ENCODE data around the gene C2CD3. TPM values are rescaled to one million over a fixed set of nuclear protein-coding genes. Genes with fewer than 3 reads are reported as not detected.

The C2CD3 gene
- polyA plus RNA-seq, 3 donors: 0.87 to 12.1 (median 2.9) TPM

DNA sequence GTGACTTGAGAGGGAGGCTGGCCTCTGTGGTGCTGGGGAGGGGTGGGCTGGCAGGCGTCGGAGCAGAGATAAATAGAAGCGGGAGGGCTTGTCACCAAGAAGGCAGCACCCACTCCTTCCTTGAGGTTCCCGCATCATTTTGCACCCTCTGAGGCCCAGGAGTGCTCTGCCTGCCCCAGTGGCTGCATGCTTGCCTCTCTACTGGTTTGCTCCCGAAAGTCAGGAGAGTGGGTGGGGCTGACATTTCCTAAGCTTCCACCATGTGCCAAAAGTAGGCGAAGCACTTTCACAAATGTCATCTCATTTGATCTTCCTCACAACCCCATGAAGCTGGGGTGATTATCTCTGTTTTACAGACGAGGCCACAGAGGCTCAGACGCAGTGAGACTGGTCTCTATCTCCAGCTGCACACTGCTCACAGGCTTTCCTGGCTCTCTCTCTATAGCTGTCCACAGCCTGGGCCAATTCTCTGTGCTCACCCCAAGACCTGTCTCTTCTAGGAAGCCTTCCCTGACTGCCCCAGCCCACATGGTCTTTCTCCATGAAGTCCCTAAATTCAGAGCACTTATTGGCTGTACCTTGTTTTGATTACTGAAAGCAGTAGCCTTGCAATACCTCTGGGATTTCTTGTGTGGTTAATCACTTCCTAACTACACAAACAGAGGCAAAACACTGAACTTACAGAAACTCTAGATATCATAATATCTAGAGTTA is 159.3 kb downstream of the C2CD3 start:
- Histone ChIP-seq H3K36me3 (replicated peaks in 1 of 2; ENCODE audit: control insufficient read depth in 1 of 2, insufficient read depth in 2 of 2, low read length in 2 of 2) (peaks cover 7 to 27% of the 10 kb centered on the region in 2 donors), H3K4me1 (ENCODE audit: control insufficient read depth in 1 of 2, insufficient read depth in 2 of 2, low read length in 2 of 2) (peaks cover 15 to 24% of the 10 kb centered on the region in 2 donors), H3K27me3 (ENCODE audit: control insufficient read depth in 2 of 2, insufficient read depth in 2 of 2, low read length in 2 of 2) (no peaks in the 10 kb centered on the region), H3K9me3 (replicated peaks in 1 of 2; ENCODE audit: control insufficient read depth in 1 of 2, insufficient read depth in 1 of 2, low read length in 2 of 2) (no peaks in the 10 kb centered on the region), H3K9ac (ENCODE audit: insufficient read depth, low read length, poor library complexity, severe bottlenecking) (no peak overlapping the region), H3K4me2 (replicated peaks; ENCODE audit: extremely low read depth, low read length, poor library complexity, severe bottlenecking) (no peak overlapping the region), H3K4me3 (replicated peaks in 1 of 3; ENCODE audit: low read depth in 2 of 3, low read length in 3 of 3) (no peak overlapping the region), H4K20me1 (ENCODE audit: insufficient read depth, low read length) (no peaks in the 10 kb centered on the region), H3K27ac (ENCODE audit: low read depth in 1 of 2, low read length in 2 of 2) (no peak overlapping the region), H3K79me2 (ENCODE audit: insufficient read depth, low read length) (no peaks in the 10 kb centered on the region), H2AFZ (ENCODE audit: insufficient read depth, low read depth, low read length, poor library complexity, severe bottlenecking) (no peak overlapping the region)
- Mint-ChIP-seq H3K4me3 (no peak overlapping the region), H3K27me3 (ENCODE audit: low read depth in 3 of 3) (peaks cover 0 to 2% (median 0%) of the 10 kb centered on the region in 3 donors), H3K9me3 (no peaks in the 10 kb centered on the region), H3K27ac (peak overlapping the region in 3 of 7 donors; percentile 8 to 68 (median 19)), H3K36me3 (peaks cover 29 to 50% of the 10 kb centered on the region in 2 donors), H3K4me1 (peaks cover 31% of the 10 kb centered on the region)
- WGBS (ENCODE audit: insufficient coverage): 97% methylated on average over 5 of the region's 8 CpGs
- no peak for TF ChIP-seq CTCF (IDR thresholded peaks at IDR 0.05)
- intact Hi-C loops (cut with micrococcal nuclease): no loop called here
- DNase-seq: no peak

GRCh38 chr11:74010306-74011300 is 160.2 kb downstream of the C2CD3 start:
- Mint-ChIP-seq H3K27ac (peak overlapping the region in 5 of 7 donors; percentile 55 to 80 (median 73)), H3K27me3 (ENCODE audit: low read depth in 3 of 3) (peaks cover 0 to 2% (median 0%) of the 10 kb centered on the region in 3 donors), H3K4me1 (peaks cover 30% of the 10 kb centered on the region), H3K36me3 (peaks cover 23 to 42% of the 10 kb centered on the region in 2 donors), H3K9me3 (no peaks in the 10 kb centered on the region), H3K4me3 (no peak overlapping the region)
- H3K79me2 ChIP-seq (ENCODE audit: insufficient read depth, low read length): no peaks in the 10 kb centered on the region
- intact Hi-C loops (cut with micrococcal nuclease): no loop called here
- WGBS (ENCODE audit: insufficient coverage): 89% methylated on average over 4 of the region's 9 CpGs
- no peak overlapping the region for H3K4me2 ChIP-seq (replicated peaks; ENCODE audit: extremely low read depth, low read length, poor library complexity, severe bottlenecking)
- peaks cover 15 to 21% of the 10 kb centered on the region in 2 donors for H3K4me1 ChIP-seq (ENCODE audit: control insufficient read depth in 1 of 2, insufficient read depth in 2 of 2, low read length in 2 of 2)
- no peaks in the 10 kb centered on the region for H3K9me3 ChIP-seq (replicated peaks in 1 of 2; ENCODE audit: control insufficient read depth in 1 of 2, insufficient read depth in 1 of 2, low read length in 2 of 2)
- peaks cover 4 to 19% of the 10 kb centered on the region in 2 donors for H3K36me3 ChIP-seq (replicated peaks in 1 of 2; ENCODE audit: control insufficient read depth in 1 of 2, insufficient read depth in 2 of 2, low read length in 2 of 2)
- no peak overlapping the region for H2AFZ ChIP-seq (ENCODE audit: insufficient read depth, low read depth, low read length, poor library complexity, severe bottlenecking)
- no peak for DNase-seq
- TF ChIP-seq CTCF (IDR thresholded peaks at IDR 0.05): no peak
- no peaks in the 10 kb centered on the region for H4K20me1 ChIP-seq (ENCODE audit: insufficient read depth, low read length)
- H3K27ac ChIP-seq (ENCODE audit: low read depth in 1 of 2, low read length in 2 of 2): no peak overlapping the region
- H3K27me3 ChIP-seq (ENCODE audit: control insufficient read depth in 2 of 2, insufficient read depth in 2 of 2, low read length in 2 of 2): no peaks in the 10 kb centered on the region
- no peak overlapping the region for H3K9ac ChIP-seq (ENCODE audit: insufficient read depth, low read length, poor library complexity, severe bottlenecking)
- H3K4me3 ChIP-seq (replicated peaks in 1 of 3; ENCODE audit: low read depth in 2 of 3, low read length in 3 of 3): no peak overlapping the region

Data from CD14-positive monocyte (primary cell).